LHCN-M2 (cell line): ENCODE results near the gene MTFR1L. TPM values are rescaled to one million over a fixed set of nuclear protein-coding genes. Genes with fewer than 3 reads are reported as not detected.

ENCODE experiments used
- DNase-seq: peaks from one replicate; pipeline ENCODE4 v3.0.0-alpha.2; 2012; ENCODE audit warnings: low read depth
- total RNA-seq: library from RNA; depleted of rRNA; stranded (reverse); fragments of >200 nt; gene quantifications from 2 replicates; pipeline ENCODE4 v1.2.3, GENCODE V29; 2014

Gene MTFR1L
- total RNA-seq, 1 experiment from 2014 or later = 47.4 TPM

GRCh38 chr1:25807480-25808390 is 12.0 kb upstream of the MTFR1L start:
- DNase-seq = no peak

- DNase-seq = no peak
Measured at GRCh38 chr1:25808481-25809244, 11.1 kb upstream of the MTFR1L start.

GRCh38 chr1:25809283-25809926 is 10.3 kb upstream of the MTFR1L start:
- no peak for DNase-seq

- no peak for DNase-seq
Measured at GRCh38 chr1:25809929-25810328, 9.8 kb upstream of the MTFR1L start.

GRCh38 chr1:25810341-25811299 is 9.1 kb upstream of the MTFR1L start:
- DNase-seq = peak; percentile 36

- DNase-seq = no peak
Measured at GRCh38 chr1:25811384-25812082, 8.2 kb upstream of the MTFR1L start.

- no peak for DNase-seq
Measured at GRCh38 chr1:25813071-25813733, 6.6 kb upstream of the MTFR1L start.

GRCh38 chr1:25813734-25814471 is 5.9 kb upstream of the MTFR1L start:
- DNase-seq = no peak

GRCh38 chr1:25814549-25815087 is 5.1 kb upstream of the MTFR1L start:
- DNase-seq = no peak

- no peak for DNase-seq
Measured at GRCh38 chr1:25815208-25816111, 4.3 kb upstream of the MTFR1L start.

GRCh38 chr1:25816112-25816718 is 3.5 kb upstream of the MTFR1L start:
- no peak for DNase-seq

GRCh38 chr1:25817840-25818501 is 1.8 kb upstream of the MTFR1L start:
- no peak for DNase-seq

- no peak for DNase-seq
Measured at GRCh38 chr1:25818569-25818968, 1.2 kb upstream of the MTFR1L start.

GRCh38 chr1:25820247-25821111 is 725 bp downstream of the MTFR1L start:
- DNase-seq = peak; percentile 51

- DNase-seq = no peak
Measured at GRCh38 chr1:25821112-25821476, 1.3 kb downstream of the MTFR1L start.

GRCh38 chr1:25821630-25822091 is 1.9 kb downstream of the MTFR1L start:
- peak; percentile 33 for DNase-seq
